IPS DF 6.9 (cell line): ENCODE results near the gene GRK5.

Experiments used
- DNase-seq: peaks from one replicate; pipeline ENCODE4 v3.0.0-alpha.2; 2013; ENCODE audit warnings: low read depth, low spot score
- H3K27ac ChIP-seq: one replicate; pipeline ENCODE4 v1.5.1; 2013; ENCODE audit warnings: low read length, control low read depth
- H3K27me3 ChIP-seq: 2 replicates; pipeline ENCODE4 v1.6.1; 2013; ENCODE audit warnings: mild to moderate bottlenecking, low read length; ENCODE audit not compliant: control insufficient read depth, insufficient read depth
- H3K36me3 ChIP-seq: 2 replicates; pipeline ENCODE4 v1.6.1; 2013; ENCODE audit warnings: low read length; ENCODE audit not compliant: control insufficient read depth, insufficient read depth
- H3K4me1 ChIP-seq: 2 replicates; pipeline ENCODE4 v1.6.1; 2013; ENCODE audit warnings: low read length; ENCODE audit not compliant: control insufficient read depth, insufficient read depth
- H3K4me3 ChIP-seq: 2 replicates; pipeline ENCODE4 v1.5.1; 2013; ENCODE audit warnings: mild to moderate bottlenecking, low read length
- H3K9me3 ChIP-seq: 2 replicates; pipeline ENCODE4 v1.6.1; 2013; ENCODE audit warnings: low read length, inconsistent platforms; ENCODE audit not compliant: control insufficient read depth, insufficient read depth
- WGBS: extraction: QIAGEN DNeasy Blood & Tissue Kit; methylation state at CpG from one replicate; pipeline ENCODE4 v1.1.7; 2013; ENCODE audit warnings: mixed read lengths, missing lambda C conversion rate; ENCODE audit not compliant: insufficient read length, insufficient coverage; 5-methylcytosine and 5-hydroxymethylcytosine counted together

GRK5 gene

GRCh38 chr10:119449760-119450461, 242.5 kb downstream of the GRK5 start:
- Histone ChIP-seq H3K4me1 (peaks cover 2% of the 10 kb centered on the region; the same call in 1 of the 2 replicates), H3K9me3 (no peaks in the 10 kb centered on the region), H3K4me3 (no peak overlapping the region), H3K27ac (no peak overlapping the region), H3K36me3 (no peaks in the 10 kb centered on the region), H3K27me3 (no peaks in the 10 kb centered on the region)
- no peak for DNase-seq
- WGBS = no CpG with 5 or more reads among the region's 16 CpGs

DNA sequence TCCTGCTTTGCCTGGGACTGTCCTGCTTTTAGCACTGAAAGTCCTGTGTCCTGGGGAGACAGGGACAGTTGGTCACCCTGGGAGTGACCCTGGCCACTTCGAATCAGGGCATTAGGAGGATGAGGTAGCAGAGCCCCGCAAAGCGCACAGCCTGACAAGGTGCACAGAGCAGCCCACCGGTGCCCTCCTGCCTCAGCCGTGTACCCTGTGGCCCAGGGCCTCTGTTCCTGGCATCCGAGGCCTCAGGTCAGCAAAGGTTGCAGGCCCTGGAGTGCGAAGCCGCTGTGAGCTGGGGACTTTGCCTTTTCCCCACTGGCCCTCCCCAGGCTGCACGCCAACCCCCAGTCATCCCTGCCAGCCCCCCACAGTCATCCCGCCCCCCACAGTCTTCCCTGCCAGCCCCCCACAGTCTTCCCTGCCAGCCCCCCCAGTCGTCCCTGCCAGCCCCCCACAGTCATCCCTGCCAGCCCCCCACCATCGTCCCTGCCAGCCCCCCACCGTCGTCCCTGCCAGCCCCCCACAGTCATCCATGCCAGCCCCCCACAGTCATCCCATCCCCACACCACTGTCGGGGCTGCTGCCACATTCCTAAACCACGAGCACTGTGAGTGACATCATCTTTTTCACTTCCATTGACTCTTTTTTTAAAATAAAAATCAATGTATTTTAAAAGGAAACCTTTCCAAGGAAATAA, 243.4 kb downstream of the GRK5 start:
- Histone ChIP-seq H3K27ac (no peak overlapping the region), H3K4me3 (no peak overlapping the region), H3K9me3 (no peaks in the 10 kb centered on the region), H3K4me1 (peaks cover 2% of the 10 kb centered on the region; the same call in 1 of the 2 replicates), H3K27me3 (no peaks in the 10 kb centered on the region), H3K36me3 (no peaks in the 10 kb centered on the region)
- no peak for DNase-seq
- WGBS = no CpG with 5 or more reads among the region's 16 CpGs

DNA sequence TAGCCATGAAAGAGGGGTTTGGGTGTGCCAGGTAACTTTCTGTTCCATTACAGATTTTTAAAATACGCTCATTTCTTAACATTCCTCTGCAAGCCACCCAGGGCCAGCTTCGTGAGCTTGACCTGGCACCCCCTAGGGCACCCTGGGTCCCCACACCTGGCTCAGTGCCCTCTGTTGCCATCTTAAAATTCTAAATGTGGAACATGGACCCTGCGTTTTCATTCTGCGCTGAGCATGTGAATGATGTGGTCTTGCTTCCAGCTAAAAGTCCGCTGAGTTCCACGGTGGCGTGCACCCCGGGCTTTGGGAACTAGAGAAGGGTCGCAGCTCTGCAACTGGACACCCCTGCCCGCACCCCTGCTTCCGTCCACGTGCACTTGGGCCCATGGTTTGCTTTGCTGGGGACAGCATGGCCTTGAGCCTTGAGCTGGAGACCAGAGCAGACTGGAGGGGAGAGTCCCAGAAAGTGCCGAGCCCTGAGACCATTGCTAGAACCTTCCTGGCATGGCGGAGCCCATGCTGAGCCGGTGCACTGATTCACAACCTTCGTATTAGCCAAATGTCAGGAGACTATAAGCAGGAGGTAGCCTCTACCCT, 244.0 kb downstream of the GRK5 start:
- WGBS = no CpG with 5 or more reads among the region's 16 CpGs
- no peak for DNase-seq
- no peak overlapping the region for H3K4me3 ChIP-seq
- no peaks in the 10 kb centered on the region for H3K36me3 ChIP-seq
- no peaks in the 10 kb centered on the region for H3K9me3 ChIP-seq
- peaks cover 2% of the 10 kb centered on the region; the same call in 1 of the 2 replicates for H3K4me1 ChIP-seq
- H3K27me3 ChIP-seq = no peaks in the 10 kb centered on the region
- no peak overlapping the region for H3K27ac ChIP-seq

- Histone ChIP-seq H3K27ac (no peak overlapping the region), H3K36me3 (no peaks in the 10 kb centered on the region), H3K9me3 (no peaks in the 10 kb centered on the region), H3K4me1 (peaks cover 2% of the 10 kb centered on the region; the same call in 1 of the 2 replicates), H3K27me3 (no peaks in the 10 kb centered on the region), H3K4me3 (no peak overlapping the region)
- DNase-seq = no peak
- no CpG with 5 or more reads among the region's 14 CpGs for WGBS
Observed at GRCh38 chr10:119452396-119452795, 245.0 kb downstream of the GRK5 start.

DNA sequence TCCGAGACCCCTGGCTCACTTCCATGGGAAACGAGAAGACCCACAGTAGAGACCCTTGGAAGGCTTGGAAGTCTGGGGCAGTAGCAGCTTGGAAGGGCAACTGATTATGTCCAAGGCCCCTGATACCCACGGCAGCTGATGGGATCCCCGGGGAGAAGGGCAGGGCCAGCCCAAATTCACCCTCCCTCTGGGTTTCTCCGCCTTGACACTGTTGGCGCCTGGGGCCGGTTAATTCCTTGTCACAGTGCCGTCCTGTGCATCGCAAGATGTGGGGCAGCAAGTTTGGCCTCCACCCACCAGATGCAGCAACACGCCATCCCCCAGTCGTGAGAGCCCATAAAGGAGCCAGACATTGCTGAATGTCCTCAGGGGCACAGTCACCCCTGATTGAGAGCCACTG, 245.9 kb downstream of the GRK5 start:
- Histone ChIP-seq H3K27ac (no peak overlapping the region), H3K27me3 (no peaks in the 10 kb centered on the region), H3K4me1 (peaks cover 2% of the 10 kb centered on the region; the same call in 1 of the 2 replicates), H3K9me3 (no peaks in the 10 kb centered on the region), H3K36me3 (no peaks in the 10 kb centered on the region), H3K4me3 (no peak overlapping the region)
- DNase-seq = no peak
- WGBS = no CpG with 5 or more reads among the region's 11 CpGs

DNA sequence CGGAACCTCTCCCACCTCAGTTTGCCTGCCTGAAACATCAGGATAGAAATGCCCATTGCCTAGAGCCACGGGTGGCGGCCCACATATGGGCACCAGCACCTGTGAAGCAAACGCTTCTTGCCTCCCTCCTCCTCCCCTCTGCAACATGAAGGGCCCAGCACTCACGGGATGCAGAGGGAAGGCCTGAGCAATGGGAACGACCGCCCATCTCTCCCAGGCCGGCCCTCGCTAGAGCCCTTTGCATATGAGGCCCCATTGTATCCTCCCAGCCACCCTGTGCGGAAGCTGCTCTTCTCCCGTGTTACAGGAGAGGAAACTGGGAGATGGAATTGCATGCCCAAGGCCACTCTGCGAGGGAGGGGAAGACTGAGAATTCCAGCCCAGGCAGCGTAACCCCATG, 246.9 kb downstream of the GRK5 start:
- no CpG with 5 or more reads among the region's 13 CpGs for WGBS
- Histone ChIP-seq H3K27ac (no peak overlapping the region), H3K27me3 (no peaks in the 10 kb centered on the region), H3K4me3 (no peak overlapping the region), H3K36me3 (no peaks in the 10 kb centered on the region), H3K4me1 (peaks cover 3% of the 10 kb centered on the region; the same call in 1 of the 2 replicates), H3K9me3 (no peaks in the 10 kb centered on the region)
- no peak for DNase-seq

DNA sequence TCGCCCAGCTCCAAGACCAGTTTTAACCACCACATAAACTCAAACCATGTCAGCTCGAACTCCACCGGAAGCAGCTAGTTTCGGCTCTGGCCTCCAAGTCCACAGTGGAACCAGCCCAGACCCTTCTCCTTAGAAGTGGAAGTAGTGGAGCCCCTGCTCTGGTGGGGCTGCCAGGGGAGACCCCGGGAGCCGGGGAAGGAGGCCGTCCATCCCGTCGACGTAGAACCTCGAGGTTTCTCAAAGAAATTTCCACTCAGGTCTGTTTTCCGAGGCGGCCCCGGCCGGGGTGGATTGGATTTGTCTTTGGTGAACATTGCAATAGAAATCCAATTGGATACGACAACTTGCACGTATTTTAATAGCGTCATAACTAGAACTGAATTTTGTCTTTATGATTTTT, 247.6 kb downstream of the GRK5 start:
- whole genome bisulfite sequencing = no CpG with 5 or more reads among the region's 18 CpGs

GRCh38 chr10:119455609-119456434, 248.5 kb downstream of the GRK5 start:
- no peak for DNase-seq
- H3K4me3 ChIP-seq = no peak overlapping the region
- H3K27me3 ChIP-seq = no peaks in the 10 kb centered on the region
- peaks cover 3% of the 10 kb centered on the region; the same call in 1 of the 2 replicates for H3K4me1 ChIP-seq
- no peaks in the 10 kb centered on the region for H3K9me3 ChIP-seq
- H3K36me3 ChIP-seq = no peaks in the 10 kb centered on the region
- no CpG with 5 or more reads among the region's 23 CpGs for WGBS
- H3K27ac ChIP-seq = no peak overlapping the region

More for the DNA sequence above, 247.6 kb downstream of the GRK5 start:
- DNase-seq = no peak
- Histone ChIP-seq H3K9me3 (no peaks in the 10 kb centered on the region), H3K4me3 (no peak overlapping the region), H3K27ac (no peak overlapping the region), H3K4me1 (peaks cover 3% of the 10 kb centered on the region; the same call in 1 of the 2 replicates), H3K27me3 (no peaks in the 10 kb centered on the region), H3K36me3 (no peaks in the 10 kb centered on the region)

GRCh38 chr10:119456435-119456810, 249.1 kb downstream of the GRK5 start:
- peaks cover 3% of the 10 kb centered on the region; the same call in 1 of the 2 replicates for H3K4me1 ChIP-seq
- no CpG with 5 or more reads among the region's 7 CpGs for WGBS
- no peak overlapping the region for H3K27ac ChIP-seq
- DNase-seq = no peak
- H3K36me3 ChIP-seq = no peaks in the 10 kb centered on the region
- H3K4me3 ChIP-seq = no peak overlapping the region
- no peaks in the 10 kb centered on the region for H3K27me3 ChIP-seq
- H3K9me3 ChIP-seq = no peaks in the 10 kb centered on the region
